COLO668 (cell line): ENCODE measurements around the gene MAP2K3.
"Not testable (repeated sequence)": the region's sequence is repeated elsewhere in the genome, so short reads cannot be mapped to it uniquely, and the experiment has no call there.

Source experiments
- DNase-seq: peaks from one replicate; lab custom pipeline; 2025; ENCODE audit not compliant: unreplicated experiment; lab: John Stamatoyannopoulos, UW

The MAP2K3 gene

GRCh38 chr17:21296097-21297025 lies 11.8 kb downstream of the MAP2K3 start:
- DNase-seq: no peak

DNA sequence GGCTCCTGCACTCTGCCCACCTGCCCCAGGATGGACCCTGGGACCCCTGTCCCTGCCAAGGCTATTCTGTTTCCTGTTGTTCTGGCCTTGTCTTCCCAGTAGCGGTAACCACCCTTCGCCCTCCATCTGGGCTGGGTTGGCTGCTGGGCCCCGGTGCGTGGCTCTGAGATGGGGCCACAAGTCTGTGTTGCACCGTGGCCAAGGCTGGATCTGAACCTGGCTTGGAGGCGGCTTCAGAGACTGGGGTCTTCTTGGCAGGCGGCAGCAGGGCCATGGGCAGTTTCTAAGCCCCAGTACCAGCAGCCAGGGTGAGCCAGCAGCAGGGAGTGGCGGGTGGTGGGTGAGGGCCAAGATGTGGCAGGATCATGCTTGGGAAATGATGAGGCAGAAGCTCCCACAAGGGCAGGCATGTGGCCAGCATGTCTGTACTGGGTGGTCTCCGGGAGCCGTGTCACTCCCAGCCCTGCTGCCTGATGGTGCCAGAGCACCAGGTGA lies 12.6 kb downstream of the MAP2K3 start:
- DNase-seq: no peak

DNA sequence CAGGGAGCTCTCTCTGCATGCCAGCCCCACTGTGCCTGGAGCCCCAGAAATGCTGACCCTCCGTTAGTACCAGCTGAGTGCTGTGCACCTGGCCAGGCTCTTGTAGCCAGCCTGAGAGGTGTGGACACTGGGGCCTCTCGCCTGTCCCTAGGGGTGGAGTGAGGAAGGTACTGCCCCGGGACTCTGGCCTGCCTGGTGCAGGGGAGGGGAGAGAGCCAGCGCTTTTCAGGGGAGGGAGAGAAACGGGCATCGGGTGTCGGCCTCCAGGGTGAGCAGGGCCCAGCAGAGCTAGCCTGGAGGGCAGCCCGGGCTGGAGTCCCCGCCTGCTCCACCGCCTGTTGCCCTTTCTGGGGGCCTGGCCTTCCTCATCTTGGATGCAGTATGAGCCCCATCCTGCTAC lies 13.1 kb downstream of the MAP2K3 start:
- no peak for DNase-seq

DNA sequence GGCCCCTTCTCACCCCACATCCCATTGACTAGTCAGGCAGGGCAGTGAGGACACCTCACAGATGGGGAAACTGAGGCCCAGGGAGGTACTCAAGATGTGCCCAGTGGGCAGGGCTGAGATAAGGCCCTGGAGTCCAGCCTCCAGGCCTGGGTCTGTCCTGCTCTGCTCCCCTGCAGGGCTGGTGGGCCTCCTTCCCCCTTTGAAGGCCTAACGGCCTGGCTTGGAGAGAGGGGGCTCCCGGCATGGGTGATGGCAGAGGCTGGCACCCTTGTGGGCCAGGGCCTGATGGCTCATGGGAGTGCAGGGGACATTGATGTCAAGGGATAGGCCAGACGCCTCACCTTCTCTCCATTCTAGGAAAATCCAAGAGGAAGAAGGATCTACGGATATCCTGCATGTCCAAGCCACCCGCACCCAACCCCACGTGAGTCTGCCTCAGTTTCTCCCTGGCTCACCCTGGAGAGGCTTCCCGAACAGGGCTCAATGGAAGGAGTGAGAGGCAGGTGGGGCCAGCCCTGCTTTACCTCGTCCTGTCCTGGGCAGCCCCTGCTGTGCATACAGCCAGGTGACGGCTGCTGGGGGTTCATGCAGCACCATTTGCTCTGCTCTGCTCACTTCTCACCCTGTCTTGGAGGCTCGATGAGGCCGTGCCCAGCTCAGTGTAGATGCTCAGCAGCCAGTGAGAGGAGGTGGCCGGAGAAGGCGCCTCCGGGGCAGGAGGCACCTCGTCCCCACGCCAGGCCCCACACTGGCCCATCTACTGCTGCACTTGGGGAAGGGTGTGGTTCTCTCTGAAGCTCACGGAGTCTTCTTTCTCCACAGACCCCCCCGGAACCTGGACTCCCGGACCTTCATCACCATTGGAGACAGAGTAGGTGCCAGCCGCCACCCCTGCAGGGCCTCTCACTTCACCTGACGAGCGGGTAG lies 13.8 kb downstream of the MAP2K3 start:
- no peak for DNase-seq

DNA sequence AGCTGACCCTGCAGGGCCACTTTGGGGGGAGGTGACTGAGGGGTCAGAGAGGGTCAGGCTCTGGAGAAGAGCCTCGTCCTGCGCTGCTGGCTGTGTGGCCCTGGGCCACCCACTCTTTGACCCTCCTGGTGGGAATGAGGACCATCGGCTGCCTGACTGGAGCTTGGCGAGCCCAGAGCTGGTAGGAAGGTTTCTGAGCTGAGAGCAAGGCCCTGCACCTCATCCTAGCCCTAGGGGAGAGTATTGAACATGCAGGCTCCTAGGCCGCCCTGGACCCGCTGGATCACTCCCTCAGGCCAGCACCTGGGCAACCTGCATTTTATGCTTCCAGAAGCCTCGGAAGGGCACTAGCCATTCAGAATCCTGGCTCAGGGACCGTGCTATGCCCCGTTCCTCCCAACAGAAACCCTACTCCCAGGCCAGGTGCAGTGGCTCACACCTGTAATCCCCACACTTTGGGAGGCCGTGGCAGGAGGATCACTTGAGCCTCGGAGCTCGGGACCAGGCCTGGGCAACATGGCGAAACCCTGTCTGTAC lies 14.5 kb downstream of the MAP2K3 start:
- no peak for DNase-seq

DNA sequence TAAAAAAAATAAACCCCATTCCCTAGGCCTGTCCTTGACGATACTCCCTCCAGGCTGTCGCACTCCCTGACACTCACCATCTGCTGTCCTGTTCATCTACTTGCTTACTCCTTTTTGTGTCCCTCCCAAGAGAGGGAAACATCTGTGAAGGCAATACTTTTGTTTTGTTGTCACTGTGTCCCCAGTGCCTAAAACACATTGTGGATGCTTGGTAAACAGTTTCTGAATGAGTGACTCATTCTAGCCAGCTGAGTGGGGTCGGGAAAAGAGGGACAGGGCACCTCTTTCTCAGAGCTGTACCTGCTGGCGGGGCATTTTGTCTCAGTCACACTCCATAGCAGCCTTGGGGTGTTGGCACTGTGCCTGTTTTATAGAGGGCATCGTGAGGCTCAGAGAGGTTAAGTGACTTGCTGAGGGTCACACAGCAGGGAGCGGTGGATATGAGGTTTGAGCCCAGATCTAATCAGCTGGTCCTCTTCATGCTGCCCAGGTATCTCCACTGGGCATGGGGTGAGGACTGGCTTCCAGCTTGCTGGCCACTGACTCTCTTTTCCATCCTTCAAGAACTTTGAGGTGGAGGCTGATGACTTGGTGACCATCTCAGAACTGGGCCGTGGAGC lies 15.6 kb downstream of the MAP2K3 start:
- no peak for DNase-seq

GRCh38 chr17:21300601-21301571 lies 16.4 kb downstream of the MAP2K3 start:
- no peak for DNase-seq

DNA sequence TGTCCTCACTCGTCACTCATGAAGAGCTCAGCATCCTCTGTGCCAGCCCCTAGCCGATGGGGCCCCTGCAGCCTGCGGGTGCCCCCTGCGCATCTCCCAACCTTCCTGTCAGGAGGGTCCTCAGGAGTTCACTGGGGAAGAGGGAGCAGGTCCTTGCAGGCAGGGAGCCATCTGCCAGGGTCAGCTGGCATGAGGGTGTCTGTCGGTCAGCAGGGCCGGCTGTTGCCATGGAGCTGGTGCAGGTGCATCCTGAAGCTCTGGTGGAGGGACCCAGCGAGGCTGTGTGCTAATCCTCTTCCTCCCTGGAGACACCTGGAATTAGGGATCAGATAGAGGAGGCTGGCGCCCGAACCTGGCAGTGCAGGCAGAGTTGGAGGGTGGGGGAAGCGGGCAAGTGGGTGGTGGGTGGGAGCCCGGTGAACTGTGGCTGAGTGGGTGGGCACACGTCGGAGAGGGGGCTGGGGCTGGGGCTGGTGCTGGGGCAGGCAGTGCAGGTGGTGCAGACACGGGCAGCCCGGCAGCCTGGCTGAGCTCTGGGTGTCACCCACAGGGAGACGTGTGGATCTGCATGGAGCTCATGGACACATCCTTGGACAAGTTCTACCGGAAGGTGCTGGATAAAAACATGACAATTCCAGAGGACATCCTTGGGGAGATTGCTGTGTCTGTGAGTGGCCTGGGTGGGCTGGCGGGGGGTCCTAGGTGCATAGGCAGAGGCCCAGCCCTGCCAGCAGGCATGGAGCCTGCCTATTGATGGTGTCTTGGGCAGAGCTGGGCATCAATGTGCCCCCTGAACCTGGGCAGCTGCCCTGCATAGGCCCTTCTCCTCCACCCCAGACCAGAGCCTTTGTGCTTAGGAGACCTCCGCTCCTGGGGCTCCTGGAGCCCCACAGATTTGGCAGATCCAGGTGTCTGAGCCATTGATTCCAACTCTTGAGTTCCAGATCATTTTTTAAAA lies 17.4 kb downstream of the MAP2K3 start:
- DNase-seq: peak; percentile 52

GRCh38 chr17:21302711-21303425 lies 18.4 kb downstream of the MAP2K3 start:
- DNase-seq: no peak

- DNase-seq: no peak
These were observed 19.0 kb downstream of the MAP2K3 start for GRCh38 chr17:21303441-21304065.

- DNase-seq: no peak
These were observed 19.6 kb downstream of the MAP2K3 start for GRCh38 chr17:21304091-21304490.

GRCh38 chr17:21304551-21305151 lies 20.1 kb downstream of the MAP2K3 start:
- DNase-seq: not testable (repeated sequence)

GRCh38 chr17:21305431-21306180 lies 21.1 kb downstream of the MAP2K3 start:
- DNase-seq: not testable (repeated sequence)

DNA sequence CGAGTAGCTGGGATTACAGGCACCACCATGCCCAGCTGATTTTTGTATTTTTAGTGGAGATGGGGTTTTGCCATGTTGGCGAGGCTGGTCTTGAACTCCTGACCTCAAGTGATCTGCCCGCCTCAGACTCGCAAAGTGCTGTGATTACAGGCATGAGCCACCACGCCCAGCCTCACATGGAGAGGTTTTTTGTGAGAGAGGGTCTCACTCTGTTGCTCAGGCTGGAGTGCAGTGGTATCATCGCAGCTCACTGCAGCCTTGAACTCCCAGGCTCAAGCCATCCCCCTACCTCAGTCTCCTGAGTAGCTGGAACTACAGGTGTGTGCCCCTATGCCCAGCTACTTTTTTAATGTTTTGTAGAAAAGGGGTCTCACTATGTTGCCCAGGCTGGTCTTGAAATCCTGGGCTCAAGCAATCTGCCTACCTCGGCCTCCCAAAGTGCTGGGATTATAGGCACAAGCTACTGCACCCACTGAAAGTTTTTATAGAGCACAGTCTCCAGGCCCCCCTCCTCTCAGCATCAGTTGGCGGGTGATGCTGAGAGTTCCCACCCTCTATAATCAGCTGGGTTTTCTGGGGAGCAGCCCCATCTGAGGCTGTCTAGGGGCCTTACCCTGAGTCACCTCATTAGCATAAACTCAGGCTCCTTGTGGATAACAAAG lies 22.2 kb downstream of the MAP2K3 start:
- DNase-seq: not testable (repeated sequence)

DNA sequence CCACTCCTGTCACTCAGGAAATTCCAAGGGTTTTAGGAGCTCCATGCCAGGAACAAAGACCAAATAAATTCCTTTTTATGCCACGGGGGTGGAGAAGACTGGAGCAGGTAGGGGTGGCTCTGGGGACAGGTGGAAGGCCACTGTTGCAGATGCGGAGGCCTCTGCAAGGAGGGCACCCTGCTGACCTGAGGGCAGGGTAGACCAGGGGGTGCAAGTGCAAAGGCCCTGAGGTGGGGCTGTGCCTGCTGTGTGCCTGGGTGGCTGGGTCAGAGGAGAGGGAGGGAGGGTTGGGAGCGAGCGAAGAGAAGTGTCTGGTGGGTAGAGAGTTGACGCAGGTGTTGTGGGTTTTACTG lies 22.7 kb downstream of the MAP2K3 start:
- DNase-seq: not testable (repeated sequence)

DNA sequence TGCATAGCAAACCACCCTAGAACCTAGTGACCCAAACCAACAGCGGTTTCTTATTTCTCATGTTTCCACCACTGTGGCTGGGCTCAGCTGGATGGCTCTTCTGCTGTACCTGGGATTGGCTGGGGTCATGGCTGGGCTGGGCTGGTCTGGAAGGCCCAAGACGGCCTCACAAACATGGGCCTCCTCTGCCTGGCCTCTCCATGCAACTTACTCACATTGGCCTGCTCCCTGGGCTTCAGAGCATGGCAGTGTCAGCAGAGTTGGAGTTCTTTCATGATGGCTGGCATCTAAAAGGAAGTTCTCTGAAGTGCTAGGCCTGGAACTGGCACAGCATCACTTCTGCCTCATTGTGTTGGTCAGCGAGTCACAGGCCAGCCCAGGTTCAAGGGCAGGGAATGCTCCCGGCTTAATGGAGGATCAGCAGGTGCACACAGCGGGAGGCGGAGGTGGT lies 24.4 kb downstream of the MAP2K3 start:
- not testable (repeated sequence) for DNase-seq
